ENCODE measurements around the gene WDR33.
"Not testable (repeated sequence)": the region's sequence is repeated elsewhere in the genome, so short reads cannot be mapped to it uniquely, and the experiment has no call there.

The WDR33 gene

DNA sequence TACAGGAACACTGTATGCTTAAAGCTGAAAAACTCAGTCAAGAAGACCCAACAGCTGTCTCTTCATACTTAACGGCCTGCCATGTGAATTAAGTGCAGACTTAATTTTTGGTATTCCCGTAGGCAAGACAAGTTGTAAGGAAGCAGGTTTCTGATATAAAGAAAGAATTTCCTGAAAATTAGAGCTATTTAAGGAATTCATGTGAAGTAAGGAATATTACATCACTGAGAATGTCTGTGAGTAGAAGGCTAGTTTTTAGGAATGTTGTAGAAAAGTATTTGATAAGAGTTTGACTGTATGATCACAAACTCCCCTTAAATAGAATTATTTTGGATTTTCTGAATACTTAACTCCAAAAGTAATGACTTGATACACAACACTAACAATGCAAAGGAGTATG lies 51.0 kb downstream of the WDR33 start:
- DNase-seq = no peak

GRCh38 chr2:127754186-127754585 lies 56.8 kb downstream of the WDR33 start:
- no peak for DNase-seq

- no peak for DNase-seq
Observed at GRCh38 chr2:127753374-127753773, 57.6 kb downstream of the WDR33 start.

DNA sequence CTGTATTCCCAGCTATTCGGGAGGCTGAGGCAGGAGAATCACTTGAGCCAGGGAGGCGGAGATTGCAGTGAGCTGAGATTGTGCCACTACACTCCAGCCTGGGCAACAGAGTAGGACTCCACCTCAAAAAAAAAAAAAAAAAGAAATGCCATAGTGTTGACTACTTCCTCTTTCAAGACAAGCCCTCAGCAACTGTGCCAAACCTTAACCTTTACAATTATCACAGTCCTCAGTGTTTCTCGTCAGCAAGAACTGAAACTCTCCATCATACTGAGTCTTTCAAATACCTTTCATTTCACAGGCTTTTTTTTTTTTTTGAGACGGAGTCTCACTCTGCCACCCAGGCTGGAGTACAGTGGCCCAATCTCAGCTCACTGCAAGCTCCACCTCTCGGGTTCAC lies 61.4 kb downstream of the WDR33 start:
- not testable (repeated sequence) for DNase-seq

DNA sequence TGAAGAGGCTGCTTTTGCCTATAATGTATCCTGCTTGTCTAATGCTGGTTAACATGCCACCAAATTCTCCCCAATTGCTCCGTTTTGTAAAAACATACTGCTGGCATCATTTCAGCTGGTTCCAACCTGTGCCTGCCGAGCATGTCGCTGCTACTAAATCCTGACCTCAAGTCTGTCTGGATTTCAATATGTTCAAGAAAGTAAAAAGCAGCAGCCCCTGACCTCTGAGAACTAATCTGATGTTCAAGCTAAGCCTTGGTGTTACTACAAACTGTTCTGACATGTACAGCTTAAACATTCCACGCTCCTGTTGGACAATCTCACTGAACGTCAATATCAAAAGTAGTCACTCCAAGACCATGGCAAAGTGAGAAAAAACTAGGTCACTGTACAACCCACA lies 63.4 kb downstream of the WDR33 start:
- DNase-seq = no peak

DNA sequence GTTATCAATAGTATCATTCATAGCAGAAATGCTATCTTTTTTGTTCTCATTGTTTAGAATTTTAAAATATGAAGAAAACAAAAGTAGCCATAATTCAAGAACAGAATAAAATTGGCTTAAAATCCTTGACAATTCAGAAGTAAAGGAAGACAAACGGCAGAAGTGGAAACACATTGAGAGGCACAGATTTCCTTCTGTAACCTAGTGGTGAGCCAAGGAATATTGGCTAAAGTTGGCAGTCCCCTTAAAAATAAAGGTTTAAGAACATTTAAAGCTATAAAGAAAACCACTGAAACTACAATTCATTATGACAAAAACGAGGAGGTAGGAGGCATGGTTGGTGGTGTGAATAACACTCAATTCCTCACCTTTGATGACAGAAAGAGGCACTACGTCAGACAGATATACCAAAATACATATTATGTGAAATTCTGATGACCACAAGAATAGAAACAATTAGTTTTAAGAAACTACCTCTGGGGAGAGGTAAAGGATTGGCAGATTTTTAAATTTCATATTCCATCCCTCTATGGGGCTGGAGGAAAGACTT lies 67.4 kb downstream of the WDR33 start:
- no peak for DNase-seq

DNA sequence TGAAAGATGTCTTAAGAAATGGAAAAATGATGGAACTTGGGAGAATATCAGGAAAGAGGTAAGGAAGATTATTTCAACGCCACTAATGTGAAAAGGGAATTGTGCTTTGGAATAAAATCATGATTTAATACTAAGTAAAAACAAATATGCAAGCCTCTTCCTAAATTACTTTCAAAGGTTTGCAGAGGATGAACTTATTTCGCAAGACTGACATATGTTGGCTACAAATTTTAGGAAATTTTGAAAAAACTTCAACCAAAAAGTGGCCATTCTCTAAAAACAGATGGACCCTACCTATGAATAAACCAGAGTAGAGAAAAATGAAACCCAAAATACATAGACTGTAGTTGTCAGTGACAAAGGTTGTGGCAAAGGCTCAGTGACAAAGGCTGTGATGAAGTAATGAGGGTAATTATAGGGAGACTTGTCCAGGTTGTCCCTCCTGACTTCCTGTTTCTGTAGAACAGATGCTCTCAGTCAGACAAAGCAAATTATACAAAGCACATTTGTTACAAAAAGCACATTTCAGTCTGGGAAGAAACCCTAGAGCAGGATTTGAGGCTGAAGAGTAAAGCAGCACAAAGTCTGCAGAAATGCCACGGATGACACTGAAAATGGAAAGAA lies 70.2 kb downstream of the WDR33 start:
- DNase-seq = no peak

GRCh38 chr2:127739800-127740199 lies 71.2 kb downstream of the WDR33 start:
- DNase-seq = no peak

DNA sequence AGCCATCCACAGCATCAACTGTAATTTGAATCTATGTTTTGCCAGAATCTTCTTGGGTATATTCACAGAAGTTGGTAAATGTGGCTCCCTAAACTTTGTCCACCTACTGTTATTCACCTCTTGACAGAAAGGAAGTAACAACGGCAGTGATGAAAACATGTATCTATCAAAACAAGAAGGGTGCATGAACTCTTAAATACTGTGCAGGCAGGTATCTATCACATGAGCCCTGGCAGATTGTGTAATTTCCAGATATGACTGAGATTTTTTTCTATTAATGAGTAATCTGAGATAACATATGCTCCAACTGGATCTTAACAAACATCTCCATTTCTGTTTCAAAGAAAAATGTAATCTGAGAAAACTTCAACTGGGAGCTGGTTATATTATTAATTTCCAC lies 73.1 kb downstream of the WDR33 start:
- DNase-seq = no peak

DNA sequence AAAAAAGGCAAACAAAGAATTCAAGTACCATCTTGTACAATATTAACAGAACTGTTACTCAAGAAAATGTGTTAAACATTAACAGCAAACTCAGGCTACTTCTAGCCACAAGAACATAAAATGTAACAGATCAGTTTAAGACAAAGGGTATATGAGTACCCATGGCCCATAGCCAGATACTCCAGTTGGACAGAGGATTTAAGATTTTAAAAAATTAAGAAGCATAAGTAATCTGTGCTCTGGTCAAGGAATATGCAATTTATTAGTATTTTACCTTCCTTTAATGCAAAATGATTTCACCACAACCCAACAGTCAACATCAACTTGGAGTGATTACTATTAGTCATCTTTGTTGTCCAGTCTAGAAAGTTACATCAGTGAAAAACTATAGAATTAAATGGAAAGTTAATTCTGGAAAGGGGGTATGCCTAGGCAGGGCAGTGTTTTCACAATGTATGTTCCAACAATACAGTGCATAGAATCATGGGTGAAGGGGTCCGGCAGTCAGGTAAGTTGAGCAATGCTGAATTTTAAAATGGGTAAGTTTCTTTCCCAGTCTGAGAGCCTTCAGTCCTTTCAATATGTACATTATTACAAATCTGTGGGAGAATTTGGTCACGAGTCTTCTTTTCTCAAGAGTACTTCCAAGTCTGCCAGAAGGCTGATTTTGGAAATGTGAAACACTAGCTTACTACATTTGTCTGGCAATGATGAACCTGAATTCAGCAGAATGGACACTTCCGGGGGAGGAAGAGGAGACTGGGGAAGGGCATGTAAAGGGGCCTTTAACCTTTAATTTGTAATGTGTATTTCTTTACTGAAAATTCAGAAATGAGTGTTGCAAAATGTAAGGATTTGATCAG lies 75.2 kb downstream of the WDR33 start:
- no peak for DNase-seq

- no peak for DNase-seq
Observed at GRCh38 chr2:127735044-127735443, 75.9 kb downstream of the WDR33 start.

DNA sequence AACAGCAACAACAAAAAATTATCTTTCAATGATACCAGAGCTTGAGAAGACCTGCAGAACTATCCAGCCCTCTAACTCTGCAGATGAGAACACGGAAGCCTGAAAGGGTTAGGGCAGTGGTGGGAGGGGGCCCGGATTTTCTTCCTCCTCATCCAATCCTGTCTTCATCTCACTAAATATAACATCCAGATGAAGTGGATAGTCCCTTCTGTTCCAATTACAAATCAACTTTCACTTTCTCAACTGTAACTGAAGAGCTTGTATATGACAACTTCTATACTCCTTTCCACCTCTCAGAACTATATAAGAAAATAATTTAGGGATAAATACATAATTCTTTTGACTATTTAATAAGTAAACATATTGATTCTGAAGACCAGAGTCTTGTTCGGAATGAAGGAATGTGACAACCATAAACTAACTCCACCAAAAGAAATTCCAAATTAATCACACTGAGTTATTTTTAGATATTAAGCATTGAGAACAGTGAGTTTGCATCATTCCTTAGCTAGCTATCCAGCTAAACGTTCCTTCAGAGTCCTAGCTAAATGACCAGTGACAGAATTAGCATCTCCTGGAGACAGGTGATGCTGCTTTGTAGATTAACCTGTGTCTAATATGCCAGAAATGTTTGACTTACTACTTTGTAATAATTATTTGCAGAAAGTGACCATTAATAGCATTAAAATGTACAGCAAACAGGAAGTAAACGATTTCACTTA lies 77.0 kb downstream of the WDR33 start:
- no peak for DNase-seq

GRCh38 chr2:127733113-127733815 lies 77.7 kb downstream of the WDR33 start:
- no peak for DNase-seq

DNA sequence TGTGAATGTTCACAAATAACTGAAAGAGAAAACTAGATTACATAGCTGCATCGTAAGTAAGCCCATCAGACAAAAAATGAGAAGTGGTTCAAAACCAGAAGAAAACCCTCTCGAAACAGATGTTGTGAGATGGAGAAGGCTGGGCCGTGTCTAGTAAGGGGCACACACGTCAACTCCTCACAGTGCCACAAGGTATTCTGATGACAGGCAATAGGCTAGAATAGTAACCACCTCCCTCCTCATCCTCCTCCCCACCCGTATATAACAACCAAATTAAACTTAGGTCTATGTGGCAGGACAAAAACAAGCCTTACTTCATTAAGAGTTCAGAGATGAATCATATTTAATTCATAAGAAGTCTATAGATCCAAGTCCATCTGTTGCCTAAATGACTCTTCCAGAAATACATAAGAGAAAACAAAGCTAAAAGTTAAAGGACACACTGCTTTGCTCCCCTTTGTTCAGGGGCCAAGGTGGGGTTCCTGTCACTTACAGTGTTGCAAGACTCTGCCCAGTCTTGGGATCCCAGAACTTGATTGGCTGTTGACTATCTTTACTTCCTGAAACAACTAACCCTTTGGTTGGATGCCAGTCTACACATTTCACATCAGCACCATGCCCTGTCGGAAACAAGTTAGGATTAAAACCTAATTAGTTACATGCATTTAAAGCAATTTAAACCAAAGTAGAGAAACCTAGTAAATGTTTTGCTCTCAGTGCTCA lies 84.7 kb downstream of the WDR33 start:
- DNase-seq = no peak

DNA sequence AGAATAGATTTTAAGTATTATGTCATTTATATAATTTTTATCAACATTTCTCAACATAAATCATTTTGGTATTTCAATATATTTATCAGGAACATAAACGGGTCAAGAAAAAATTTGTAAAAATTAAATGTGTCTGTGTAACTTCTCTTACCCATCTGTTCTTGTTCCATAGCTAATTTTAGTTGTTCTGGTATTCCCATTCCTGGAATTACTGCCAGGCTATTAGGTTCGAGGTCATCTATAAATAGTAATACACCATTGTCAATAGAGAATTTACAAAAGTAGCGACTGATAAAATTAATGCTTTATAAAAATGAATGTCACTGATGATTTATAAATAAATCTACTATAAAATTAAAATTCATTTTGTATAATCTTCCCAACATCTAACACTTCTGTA lies 88.2 kb downstream of the WDR33 start:
- DNase-seq = no peak

GRCh38 chr2:127721978-127722355 lies 89.0 kb downstream of the WDR33 start:
- DNase-seq = no peak

- no peak for DNase-seq
Observed at GRCh38 chr2:127721311-127721977, 89.5 kb downstream of the WDR33 start.

- DNase-seq = no peak
Observed at GRCh38 chr2:127719301-127720218, 91.4 kb downstream of the WDR33 start.

DNA sequence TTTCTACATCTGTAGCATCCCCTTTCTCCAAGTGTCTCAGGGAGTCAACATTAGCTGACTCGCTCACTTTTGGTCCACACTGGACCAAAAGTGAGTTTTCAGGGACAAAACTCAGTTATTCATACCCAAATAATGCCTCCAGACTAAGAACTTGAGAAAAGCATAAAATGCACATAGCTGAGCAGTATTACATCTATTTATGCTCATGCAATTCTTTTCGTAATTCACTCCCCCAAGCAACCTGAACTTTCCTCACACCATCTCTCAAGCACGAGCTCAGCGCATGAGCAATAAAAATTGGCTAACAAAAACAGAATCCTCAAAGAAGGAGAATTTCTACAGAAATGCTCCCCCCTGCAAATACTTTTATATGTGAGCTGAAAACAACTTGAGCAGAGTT lies 92.7 kb downstream of the WDR33 start:
- no peak for DNase-seq

DNA sequence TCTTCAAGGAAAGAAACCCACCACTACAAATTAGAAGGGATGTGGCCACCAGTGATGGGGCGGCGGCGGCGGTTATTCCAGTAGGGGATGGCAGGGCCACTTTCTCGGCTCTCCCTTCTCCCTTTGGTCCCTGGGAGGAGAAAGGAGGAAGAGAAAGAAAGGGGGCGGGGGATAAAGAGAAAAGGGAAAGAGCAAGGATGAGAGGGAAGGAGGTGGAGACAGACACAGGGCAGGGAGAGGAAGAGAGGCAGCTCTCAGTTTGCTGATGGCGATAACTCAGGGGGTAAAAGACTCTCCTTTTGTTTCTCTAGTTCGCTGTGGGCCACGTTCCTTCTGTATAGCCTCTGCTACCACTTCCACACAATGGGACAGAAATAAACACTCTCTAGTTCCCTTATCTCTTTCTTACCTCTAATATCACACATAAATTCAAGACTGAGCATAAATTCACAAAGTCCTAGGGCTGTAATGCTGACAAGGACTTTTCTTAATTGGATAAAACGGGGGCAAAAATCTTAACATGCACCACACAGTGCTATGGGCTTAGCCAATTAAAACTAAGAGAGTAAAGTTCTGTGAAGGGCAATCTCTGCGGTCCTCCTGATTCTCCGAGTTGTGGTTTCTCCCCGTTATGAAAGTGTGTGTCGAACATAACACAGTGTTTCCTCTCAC lies 95.1 kb downstream of the WDR33 start:
- no peak for DNase-seq
